Ascending aorta (tissue), 2 donors: ENCODE measurements around the gene RGMA. TPM values are rescaled to one million over a fixed set of nuclear protein-coding genes. Genes with fewer than 3 reads are reported as not detected.
"Not testable (repeated sequence)": the region's sequence is repeated elsewhere in the genome, so short reads cannot be mapped to it uniquely, and the experiment has no call there.

Source experiments
- DNase-seq, 2 donors: peaks; one replicate each; pipeline ENCODE4 v3.0.0-alpha.2; 2019; ENCODE audit warnings: low spot score in 2 of 2
- H3K27ac ChIP-seq, 2 donors: fragments of 200-600 bp; sonication (generic); one replicate each; pipeline ENCODE4 v1.5.1; 2016 to 2017; ENCODE audit warnings: mild to moderate bottlenecking in 1 of 2
- H3K27me3 ChIP-seq: fragments of 200-600 bp; sonication (generic); one replicate; pipeline ENCODE4 v1.5.1; 2017
- H3K36me3 ChIP-seq, 2 donors: fragments of 200-600 bp; sonication (generic); one replicate each; pipeline ENCODE4 v1.5.1; 2016
- H3K4me1 ChIP-seq, 2 donors: fragments of 200-600 bp; sonication (generic); one replicate each; pipeline ENCODE4 v1.5.1; 2016 to 2017; ENCODE audit warnings: mild to moderate bottlenecking in 1 of 2
- H3K4me3 ChIP-seq, 2 donors: fragments of 200-600 bp; sonication (generic); one replicate each; pipeline ENCODE4 v1.5.1; 2016 to 2017; ENCODE audit warnings: mild to moderate bottlenecking in 1 of 2
- H3K9me3 ChIP-seq, 2 donors: fragments of 200-600 bp; sonication (generic); one replicate each; pipeline ENCODE4 v1.5.1; 2016
- CTCF ChIP-seq, 3 experiments: fragments of 200-600 bp in 2 of 3; fragments of 450-650 bp in 1 of 3; sonication (generic) in 2 of 3; IDR thresholded peaks; one replicate each; pipeline ENCODE4 v1.5.1; 2016 to 2019; ENCODE audit warnings: antibody characterized with exemption in 3 of 3, mild to moderate bottlenecking in 1 of 3, moderate library complexity in 1 of 3
- intact Hi-C: fragments of 100-400 bp; cut with DNase I; formaldehyde crosslinking; loops from one replicate; pipeline ENCODE4 v1.15.1; 2023
- total RNA-seq: library from RNA; depleted of rRNA; stranded (reverse); fragments of >200 nt; gene quantifications from one replicate; pipeline ENCODE4 v1.1.0, GENCODE V29; 2016

The RGMA gene
- total RNA-seq, 1 donor from 2014 or later: 76.7 TPM

GRCh38 chr15:93034512-93034911, 54.5 kb downstream of the RGMA start:
- Histone ChIP-seq H3K4me3 (no peak overlapping the region), H3K36me3 (no peaks in the 10 kb centered on the region), H3K27me3 (no peaks in the 10 kb centered on the region), H3K27ac (no peak overlapping the region), H3K4me1 (peaks cover 10 to 16% of the 10 kb centered on the region in 2 donors), H3K9me3 (no peaks in the 10 kb centered on the region)
- intact Hi-C loops: loop anchor here (5.0 to 10.0 kb wide), 2 partner anchors 110 to 943 kb away; no protein-coding TSS in a partner anchor
- peak in 1 of 2 donors; percentile 28 for DNase-seq
- no peak for TF ChIP-seq CTCF (IDR thresholded peaks at IDR 0.05)

- H3K4me1 ChIP-seq: peaks cover 16 to 23% of the 10 kb centered on the region in 2 donors
- H3K27ac ChIP-seq: no peak overlapping the region
- no peak overlapping the region for H3K4me3 ChIP-seq
- no peaks in the 10 kb centered on the region for H3K27me3 ChIP-seq
- intact Hi-C loops: loop anchor here (5.0 to 10.0 kb wide), 2 partner anchors 111 to 944 kb away; no protein-coding TSS in a partner anchor
- peak in 1 of 2 donors; percentile 62 for DNase-seq
- no peak for TF ChIP-seq CTCF (IDR thresholded peaks at IDR 0.05)
- no peaks in the 10 kb centered on the region for H3K36me3 ChIP-seq
- no peaks in the 10 kb centered on the region for H3K9me3 ChIP-seq
Measured at GRCh38 chr15:93033434-93034045, 55.5 kb downstream of the RGMA start.

GRCh38 chr15:93032515-93033206, 56.4 kb downstream of the RGMA start:
- peaks cover 22 to 30% of the 10 kb centered on the region in 2 donors for H3K4me1 ChIP-seq
- intact Hi-C loops: loop anchor here (5.0 to 10.0 kb wide), 2 partner anchors 112 to 945 kb away; no protein-coding TSS in a partner anchor
- H3K36me3 ChIP-seq, H3K9me3 ChIP-seq, H3K4me3 ChIP-seq, H3K27ac ChIP-seq, H3K27me3 ChIP-seq: not testable (repeated sequence)
- peak in 1 of 2 donors; percentile 55 for DNase-seq

- not testable (repeated sequence) for H3K9me3 ChIP-seq
Measured at GRCh38 chr15:93031557-93032384, 57.2 kb downstream of the RGMA start.

GRCh38 chr15:93031103-93031464, 57.9 kb downstream of the RGMA start:
- TF ChIP-seq CTCF (IDR thresholded peaks at IDR 0.05): no peak
- peak overlapping the region; percentile 93 to 95 for H3K27ac ChIP-seq
- DNase-seq: peak in 1 of 2 donors; percentile 63
- intact Hi-C loops: loop anchor here (2.0 to 10.0 kb wide), 4 partner anchors 58 to 1090 kb away; partner anchors contain the start of gene RGMA
- no peaks in the 10 kb centered on the region for H3K9me3 ChIP-seq
- H3K4me3 ChIP-seq: no peak overlapping the region
- H3K36me3 ChIP-seq: peaks cover 4 to 6% of the 10 kb centered on the region in 2 donors
- H3K4me1 ChIP-seq: peaks cover 35 to 46% of the 10 kb centered on the region in 2 donors
- no peaks in the 10 kb centered on the region for H3K27me3 ChIP-seq

More at GRCh38 chr15:93031557-93032384, 57.2 kb downstream of the RGMA start:
- intact Hi-C loops: loop anchor here (2.0 to 10.0 kb wide), 4 partner anchors 57 to 1089 kb away; partner anchors contain the start of gene RGMA
- H3K27me3 ChIP-seq, H3K27ac ChIP-seq, H3K4me3 ChIP-seq, H3K36me3 ChIP-seq: not testable (repeated sequence)
- DNase-seq: peak in 1 of 2 donors; percentile 62
- peaks cover 31 to 39% of the 10 kb centered on the region in 2 donors for H3K4me1 ChIP-seq

GRCh38 chr15:93030430-93031102, 58.4 kb downstream of the RGMA start:
- H3K27ac ChIP-seq: peak overlapping the region; percentile 93 to 95
- TF ChIP-seq CTCF (IDR thresholded peaks at IDR 0.05): peak; percentile 85 to 92 (median 90)
- H3K9me3 ChIP-seq: no peaks in the 10 kb centered on the region
- DNase-seq: peak in 1 of 2 donors; percentile 89
- peaks cover 35 to 48% of the 10 kb centered on the region in 2 donors for H3K4me1 ChIP-seq
- intact Hi-C loops: loop anchor here (1.0 to 10.0 kb wide), 5 partner anchors 43 to 1090 kb away; partner anchors contain the start of gene RGMA
- H3K36me3 ChIP-seq: peaks cover 7 to 12% of the 10 kb centered on the region in 2 donors
- H3K4me3 ChIP-seq: peak overlapping the region in 1 of 2 donors; percentile 4
- H3K27me3 ChIP-seq: no peaks in the 10 kb centered on the region
